Measurements from ENCODE around the gene HSD11B1.

DNA sequence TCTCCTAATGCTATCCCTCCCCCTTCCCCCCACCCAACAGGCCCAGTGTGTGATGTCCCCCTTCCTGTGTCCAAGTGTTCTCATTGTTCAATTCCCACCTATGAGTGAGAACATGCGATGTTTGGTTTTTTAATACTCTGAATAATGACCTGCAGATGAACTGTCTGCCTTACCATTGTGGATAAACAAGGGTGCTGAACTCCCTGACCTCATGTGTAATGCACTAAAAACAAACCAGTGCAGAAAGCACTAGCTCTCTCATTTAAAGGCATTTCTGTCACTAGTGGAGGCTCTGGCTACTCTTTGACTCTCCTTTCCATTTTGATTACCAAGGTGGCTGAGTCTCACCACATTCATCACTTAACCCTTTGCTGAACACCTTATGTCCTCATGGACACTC lies 28.1 kb downstream of the HSD11B1 start:
- no peak for TF ChIP-seq EZH2 (IDR thresholded peaks at IDR 0.05)
- TF ChIP-seq, protein P1, sequence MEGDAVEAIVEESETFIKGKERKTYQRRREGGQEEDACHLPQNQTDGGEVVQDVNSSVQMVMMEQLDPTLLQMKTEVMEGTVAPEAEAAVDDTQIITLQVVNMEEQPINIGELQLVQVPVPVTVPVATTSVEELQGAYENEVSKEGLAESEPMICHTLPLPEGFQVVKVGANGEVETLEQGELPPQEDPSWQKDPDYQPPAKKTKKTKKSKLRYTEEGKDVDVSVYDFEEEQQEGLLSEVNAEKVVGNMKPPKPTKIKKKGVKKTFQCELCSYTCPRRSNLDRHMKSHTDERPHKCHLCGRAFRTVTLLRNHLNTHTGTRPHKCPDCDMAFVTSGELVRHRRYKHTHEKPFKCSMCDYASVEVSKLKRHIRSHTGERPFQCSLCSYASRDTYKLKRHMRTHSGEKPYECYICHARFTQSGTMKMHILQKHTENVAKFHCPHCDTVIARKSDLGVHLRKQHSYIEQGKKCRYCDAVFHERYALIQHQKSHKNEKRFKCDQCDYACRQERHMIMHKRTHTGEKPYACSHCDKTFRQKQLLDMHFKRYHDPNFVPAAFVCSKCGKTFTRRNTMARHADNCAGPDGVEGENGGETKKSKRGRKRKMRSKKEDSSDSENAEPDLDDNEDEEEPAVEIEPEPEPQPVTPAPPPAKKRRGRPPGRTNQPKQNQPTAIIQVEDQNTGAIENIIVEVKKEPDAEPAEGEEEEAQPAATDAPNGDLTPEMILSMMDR (IDR thresholded peaks at IDR 0.05 in 2 of 3, conservative IDR thresholded peaks at IDR 0.05 in 1 of 3; ENCODE audit: borderline replicate concordance in 1 of 3, insufficient read depth in 1 of 3, low read depth in 2 of 3, low read length in 2 of 3) = no peak
- no peak for TF ChIP-seq POLR2AphosphoS5 (IDR thresholded peaks at IDR 0.05; ENCODE audit: low read depth, low read length)
- TF ChIP-seq, protein P2, sequence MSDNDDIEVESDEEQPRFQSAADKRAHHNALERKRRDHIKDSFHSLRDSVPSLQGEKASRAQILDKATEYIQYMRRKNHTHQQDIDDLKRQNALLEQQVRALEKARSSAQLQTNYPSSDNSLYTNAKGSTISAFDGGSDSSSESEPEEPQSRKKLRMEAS (IDR thresholded peaks at IDR 0.05) = no peak
- TF ChIP-seq ZBTB33 (IDR thresholded peaks at IDR 0.05; ENCODE audit: extremely low read depth, insufficient replicate concordance, low read length) = no peak
- TF ChIP-seq JUND (IDR thresholded peaks at IDR 0.05) = no peak
- TF ChIP-seq, protein P3, sequence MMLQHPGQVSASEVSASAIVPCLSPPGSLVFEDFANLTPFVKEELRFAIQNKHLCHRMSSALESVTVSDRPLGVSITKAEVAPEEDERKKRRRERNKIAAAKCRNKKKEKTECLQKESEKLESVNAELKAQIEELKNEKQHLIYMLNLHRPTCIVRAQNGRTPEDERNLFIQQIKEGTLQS (IDR thresholded peaks at IDR 0.05) = no peak
- no peak for TF ChIP-seq ELF1 (IDR thresholded peaks at IDR 0.05; ENCODE audit: borderline replicate concordance, low read depth)
- no peak for TF ChIP-seq ZNF274 (IDR thresholded peaks at IDR 0.05; ENCODE audit: low read depth, low read length)
- TF ChIP-seq POLR2A (IDR thresholded peaks at IDR 0.05; ENCODE audit: borderline replicate concordance, extremely low read depth, insufficient read depth, insufficient read length) = no peak
- no peak for TF ChIP-seq EZH2phosphoT487 (IDR thresholded peaks at IDR 0.05; ENCODE audit: borderline replicate concordance)
- TF ChIP-seq, protein P4, sequence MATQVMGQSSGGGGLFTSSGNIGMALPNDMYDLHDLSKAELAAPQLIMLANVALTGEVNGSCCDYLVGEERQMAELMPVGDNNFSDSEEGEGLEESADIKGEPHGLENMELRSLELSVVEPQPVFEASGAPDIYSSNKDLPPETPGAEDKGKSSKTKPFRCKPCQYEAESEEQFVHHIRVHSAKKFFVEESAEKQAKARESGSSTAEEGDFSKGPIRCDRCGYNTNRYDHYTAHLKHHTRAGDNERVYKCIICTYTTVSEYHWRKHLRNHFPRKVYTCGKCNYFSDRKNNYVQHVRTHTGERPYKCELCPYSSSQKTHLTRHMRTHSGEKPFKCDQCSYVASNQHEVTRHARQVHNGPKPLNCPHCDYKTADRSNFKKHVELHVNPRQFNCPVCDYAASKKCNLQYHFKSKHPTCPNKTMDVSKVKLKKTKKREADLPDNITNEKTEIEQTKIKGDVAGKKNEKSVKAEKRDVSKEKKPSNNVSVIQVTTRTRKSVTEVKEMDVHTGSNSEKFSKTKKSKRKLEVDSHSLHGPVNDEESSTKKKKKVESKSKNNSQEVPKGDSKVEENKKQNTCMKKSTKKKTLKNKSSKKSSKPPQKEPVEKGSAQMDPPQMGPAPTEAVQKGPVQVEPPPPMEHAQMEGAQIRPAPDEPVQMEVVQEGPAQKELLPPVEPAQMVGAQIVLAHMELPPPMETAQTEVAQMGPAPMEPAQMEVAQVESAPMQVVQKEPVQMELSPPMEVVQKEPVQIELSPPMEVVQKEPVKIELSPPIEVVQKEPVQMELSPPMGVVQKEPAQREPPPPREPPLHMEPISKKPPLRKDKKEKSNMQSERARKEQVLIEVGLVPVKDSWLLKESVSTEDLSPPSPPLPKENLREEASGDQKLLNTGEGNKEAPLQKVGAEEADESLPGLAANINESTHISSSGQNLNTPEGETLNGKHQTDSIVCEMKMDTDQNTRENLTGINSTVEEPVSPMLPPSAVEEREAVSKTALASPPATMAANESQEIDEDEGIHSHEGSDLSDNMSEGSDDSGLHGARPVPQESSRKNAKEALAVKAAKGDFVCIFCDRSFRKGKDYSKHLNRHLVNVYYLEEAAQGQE (IDR thresholded peaks at IDR 0.05; ENCODE audit: low read depth) = no peak
- no peak for TF ChIP-seq SP1 (IDR thresholded peaks at IDR 0.05; ENCODE audit: low read depth)
- no peak for TF ChIP-seq TCF7L2 (IDR thresholded peaks at IDR 0.05; ENCODE audit: borderline replicate concordance, extremely low read depth, insufficient read depth, insufficient read length)
